ENCODE measurements around the gene NUP214. TPM values are rescaled to one million over a fixed set of nuclear protein-coding genes. Genes with fewer than 3 reads are reported as not detected.

NUP214 gene
- total and polyA plus RNA-seq, 7 experiments from 2014 or later: 18.2 to 116 (median 80.5) TPM

DNA sequence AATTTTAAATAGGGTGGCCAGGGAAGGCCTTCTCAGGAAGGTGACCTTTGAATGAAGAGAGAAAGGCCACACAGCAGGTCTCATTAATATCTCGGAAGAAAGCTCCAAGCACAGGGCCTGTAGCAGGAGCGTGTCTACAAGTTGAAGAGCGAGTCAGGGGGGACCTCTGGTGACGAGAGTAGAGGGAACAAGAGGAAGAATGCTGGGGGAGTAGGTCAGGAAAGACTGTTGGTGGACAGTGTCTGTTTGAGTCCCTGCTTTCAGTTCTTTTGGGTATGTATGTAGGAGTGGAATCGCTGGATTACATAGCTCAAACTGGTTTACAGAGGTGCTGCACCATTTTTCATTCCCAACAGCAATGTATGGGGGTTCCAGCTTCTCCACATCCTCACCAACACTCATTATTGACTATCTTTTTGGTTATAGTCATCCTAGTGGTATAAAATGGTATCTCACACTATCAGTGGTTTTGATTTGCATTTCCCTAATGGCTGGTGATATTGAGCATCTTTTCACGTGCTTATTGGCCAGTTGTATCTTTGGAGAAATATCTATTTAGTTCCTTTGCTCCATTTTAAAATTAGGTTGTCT, 55.8 kb downstream of the NUP214 start:
- H3K36me3 Mint-ChIP-seq: peaks cover 0 to 62% (median 24%) of the 10 kb centered on the region in 5 donors
- H3K4me3 Mint-ChIP-seq: no peak overlapping the region
- Histone ChIP-seq H3K4me1 (ENCODE audit: control insufficient read depth in 2 of 2, insufficient read depth in 2 of 2, low read length in 2 of 2) (peaks cover 0 to 5% of the 10 kb centered on the region in 2 donors), H3K27ac (ENCODE audit: low read depth, low read length) (no peak overlapping the region), H3K36me3 (ENCODE audit: control insufficient read depth in 2 of 3, insufficient read depth in 3 of 3, low read length in 3 of 3) (peaks cover 10 to 55% (median 11%) of the 10 kb centered on the region in 3 experiments), H3K27me3 (ENCODE audit: control insufficient read depth in 2 of 2, insufficient read depth in 2 of 2, low read length in 2 of 2) (no peaks in the 10 kb centered on the region), H3K9me3 (ENCODE audit: control insufficient read depth in 2 of 3, low read length in 3 of 3) (no peaks in the 10 kb centered on the region), H3K4me3 (ENCODE audit: low read length) (no peak overlapping the region)
- intact Hi-C loops (cut with micrococcal nuclease): no loop called here
- DNase-seq (peak in 1 of 9 donors; percentile 5), ATAC-seq (no peak)
- H3K9me3 Mint-ChIP-seq: no peaks in the 10 kb centered on the region
- POLR2A ChIA-PET: interaction anchor here (0.5 to 1.3 kb wide), 2 partner anchors 75 to 120 kb away, joined by 3 to 8 read pairs; no protein-coding TSS in a partner anchor
- H3K4me1 Mint-ChIP-seq: peaks cover 5 to 24% (median 13%) of the 10 kb centered on the region in 7 donors
- H3K27me3 Mint-ChIP-seq: no peaks in the 10 kb centered on the region
- CTCF ChIA-PET: interaction anchor here (0.7 to 7.4 kb wide), 3 partner anchors 12 to 161 kb away, joined by 3 to 147 read pairs (median 4); no protein-coding TSS in a partner anchor
- H3K27ac Mint-ChIP-seq: peak overlapping the region in 2 of 9 donors; percentile 28 to 51

DNA sequence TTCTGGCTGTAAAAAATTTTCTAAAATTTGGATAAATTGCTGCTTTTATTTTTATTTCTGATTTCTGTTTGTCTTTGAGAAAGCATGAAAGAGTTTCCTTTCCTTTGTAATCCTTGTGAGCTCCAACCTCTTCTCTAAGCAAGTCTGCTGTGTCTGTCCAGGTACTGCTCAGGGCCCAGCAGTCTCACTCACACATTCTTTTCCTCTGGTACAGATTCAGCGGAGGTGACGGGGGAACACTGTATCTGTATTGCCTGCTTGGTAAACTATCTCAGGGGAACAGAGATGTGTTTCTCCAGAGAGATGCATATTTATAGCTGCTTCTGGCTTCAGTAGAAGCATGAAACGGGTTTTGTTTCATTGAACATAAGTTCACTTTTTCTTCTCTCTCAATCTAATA, 60.5 kb downstream of the NUP214 start:
- H3K27ac Mint-ChIP-seq: peak overlapping the region in 1 of 9 donors; percentile 14
- ATAC-seq (no peak), DNase-seq (no peak)
- no peaks in the 10 kb centered on the region for H3K27me3 ChIP-seq (ENCODE audit: control insufficient read depth in 2 of 2, insufficient read depth in 2 of 2, low read length in 2 of 2)
- H3K4me1 ChIP-seq (ENCODE audit: control insufficient read depth in 2 of 2, insufficient read depth in 2 of 2, low read length in 2 of 2): no peaks in the 10 kb centered on the region
- H3K9me3 ChIP-seq (ENCODE audit: control insufficient read depth in 2 of 3, low read length in 3 of 3): no peaks in the 10 kb centered on the region
- intact Hi-C loops (cut with micrococcal nuclease): loop anchor here in 1 of 2 donors (5.0 kb wide), 1 partner anchor 36 kb away; no protein-coding TSS in a partner anchor
- CTCF ChIA-PET: no interaction called here
- no peak overlapping the region for H3K27ac ChIP-seq (ENCODE audit: low read depth, low read length)
- H3K36me3 ChIP-seq (ENCODE audit: control insufficient read depth in 2 of 3, insufficient read depth in 3 of 3, low read length in 3 of 3): peaks cover 0 to 48% (median 3%) of the 10 kb centered on the region in 3 experiments
- no peak overlapping the region for H3K4me3 Mint-ChIP-seq
- no peaks in the 10 kb centered on the region for H3K9me3 Mint-ChIP-seq
- peaks cover 3 to 12% (median 5%) of the 10 kb centered on the region in 7 donors for H3K4me1 Mint-ChIP-seq
- no peaks in the 10 kb centered on the region for H3K27me3 Mint-ChIP-seq
- H3K36me3 Mint-ChIP-seq: peaks cover 10 to 69% (median 43%) of the 10 kb centered on the region in 5 donors
- no peak overlapping the region for H3K4me3 ChIP-seq (ENCODE audit: low read length)
- POLR2A ChIA-PET: no interaction called here

DNA sequence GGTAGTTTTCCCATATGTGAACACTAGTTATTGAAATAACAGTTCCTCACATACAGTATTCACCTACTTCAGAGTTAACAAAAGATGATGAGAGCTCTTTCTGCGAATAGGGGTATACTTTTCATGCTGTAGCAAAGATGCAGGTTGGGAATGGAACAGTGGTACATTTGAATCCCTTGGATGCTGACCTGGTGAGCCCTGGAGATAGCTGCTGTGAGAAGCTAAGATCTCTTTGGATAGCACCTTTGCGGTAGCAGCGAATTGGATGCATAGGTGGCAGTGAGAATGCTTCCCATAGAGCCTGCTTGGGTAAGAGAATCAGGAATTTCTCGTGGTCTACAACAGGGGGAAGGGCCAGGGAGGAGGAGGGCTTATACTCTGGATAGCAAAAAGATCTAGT, 61.2 kb downstream of the NUP214 start:
- Histone ChIP-seq H3K36me3 (ENCODE audit: control insufficient read depth in 2 of 3, insufficient read depth in 3 of 3, low read length in 3 of 3) (peaks cover 0 to 49% (median 3%) of the 10 kb centered on the region in 3 experiments), H3K27ac (ENCODE audit: low read depth, low read length) (no peak overlapping the region), H3K9me3 (ENCODE audit: control insufficient read depth in 2 of 3, low read length in 3 of 3) (no peaks in the 10 kb centered on the region), H3K27me3 (ENCODE audit: control insufficient read depth in 2 of 2, insufficient read depth in 2 of 2, low read length in 2 of 2) (no peaks in the 10 kb centered on the region), H3K4me3 (ENCODE audit: low read length) (no peak overlapping the region), H3K4me1 (ENCODE audit: control insufficient read depth in 2 of 2, insufficient read depth in 2 of 2, low read length in 2 of 2) (no peaks in the 10 kb centered on the region)
- DNase-seq: no peak
- intact Hi-C loops (cut with micrococcal nuclease): loop anchor here in 1 of 2 donors (5.0 kb wide), 1 partner anchor 36 kb away; no protein-coding TSS in a partner anchor
- Mint-ChIP-seq H3K9me3 (no peaks in the 10 kb centered on the region), H3K36me3 (peaks cover 10 to 67% (median 46%) of the 10 kb centered on the region in 5 donors), H3K27me3 (no peaks in the 10 kb centered on the region), H3K4me1 (peaks cover 3 to 13% (median 6%) of the 10 kb centered on the region in 7 donors), H3K27ac (peak overlapping the region in 1 of 9 donors; percentile 14), H3K4me3 (no peak overlapping the region)
- ChIA-PET POLR2A (no interaction called here), CTCF (interaction anchor here (1.5 kb wide), 1 partner anchor 150 kb away, joined by 3 read pairs; no protein-coding TSS in a partner anchor)
- no peak for ATAC-seq

DNA sequence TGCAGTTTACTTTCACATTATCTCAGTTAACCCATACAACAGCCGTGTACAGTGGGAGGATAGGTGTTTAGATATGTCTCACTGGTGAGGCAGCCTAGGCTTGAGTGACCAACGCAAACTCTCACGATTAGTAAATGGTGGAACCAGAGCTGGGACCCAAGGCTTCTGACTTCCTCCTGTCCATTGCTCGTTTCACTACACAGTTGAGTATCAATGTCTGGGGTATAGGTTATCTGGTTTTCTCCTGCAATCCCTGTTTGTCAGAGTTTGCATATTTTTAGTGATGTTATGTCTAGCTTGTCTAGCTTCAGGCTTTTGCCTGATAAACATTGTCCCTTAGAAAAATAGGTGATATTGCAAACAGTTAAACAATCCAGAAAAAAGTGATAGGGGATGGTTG, 62.6 kb downstream of the NUP214 start:
- Histone ChIP-seq H3K4me1 (ENCODE audit: control insufficient read depth in 2 of 2, insufficient read depth in 2 of 2, low read length in 2 of 2) (no peaks in the 10 kb centered on the region), H3K4me3 (ENCODE audit: low read length) (no peak overlapping the region), H3K36me3 (ENCODE audit: control insufficient read depth in 2 of 3, insufficient read depth in 3 of 3, low read length in 3 of 3) (peaks cover 0 to 54% (median 3%) of the 10 kb centered on the region in 3 experiments), H3K9me3 (ENCODE audit: control insufficient read depth in 2 of 3, low read length in 3 of 3) (no peaks in the 10 kb centered on the region), H3K27me3 (ENCODE audit: control insufficient read depth in 2 of 2, insufficient read depth in 2 of 2, low read length in 2 of 2) (no peaks in the 10 kb centered on the region), H3K27ac (ENCODE audit: low read depth, low read length) (no peak overlapping the region)
- Mint-ChIP-seq H3K27me3 (no peaks in the 10 kb centered on the region), H3K36me3 (peaks cover 10 to 61% (median 45%) of the 10 kb centered on the region in 5 donors), H3K9me3 (no peaks in the 10 kb centered on the region), H3K4me3 (no peak overlapping the region), H3K4me1 (peaks cover 2 to 13% (median 5%) of the 10 kb centered on the region in 7 donors), H3K27ac (peak overlapping the region in 1 of 9 donors; percentile 48)
- ATAC-seq (no peak), DNase-seq (no peak)
- ChIA-PET CTCF (no interaction called here), POLR2A (no interaction called here)
- intact Hi-C loops (cut with micrococcal nuclease): loop anchor here in 1 of 2 donors (5.0 kb wide), 1 partner anchor 34 kb away; no protein-coding TSS in a partner anchor

DNA sequence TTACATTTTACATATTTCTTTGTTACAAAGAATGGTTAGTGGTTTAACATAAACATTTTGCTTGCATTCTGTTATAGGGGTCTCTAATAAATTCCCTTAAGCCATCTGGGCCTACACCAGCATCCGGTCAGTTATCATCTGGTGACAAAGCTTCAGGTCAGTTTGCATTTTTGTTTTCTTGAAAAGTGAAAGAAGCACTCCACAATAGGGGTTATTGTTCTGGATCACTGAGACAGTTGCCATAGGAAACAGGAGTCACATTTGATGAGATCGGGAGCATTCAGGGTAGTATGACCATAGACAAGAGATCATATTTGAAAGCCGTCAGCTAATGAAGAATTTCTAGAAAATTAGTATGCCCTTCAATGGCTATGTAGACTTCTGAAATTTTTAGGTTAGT, 63.6 kb downstream of the NUP214 start:
- POLR2A ChIA-PET: no interaction called here
- Histone ChIP-seq H3K4me1 (ENCODE audit: control insufficient read depth in 2 of 2, insufficient read depth in 2 of 2, low read length in 2 of 2) (no peaks in the 10 kb centered on the region), H3K27me3 (ENCODE audit: control insufficient read depth in 2 of 2, insufficient read depth in 2 of 2, low read length in 2 of 2) (no peaks in the 10 kb centered on the region), H3K4me3 (ENCODE audit: low read length) (no peak overlapping the region), H3K27ac (ENCODE audit: low read depth, low read length) (no peak overlapping the region), H3K36me3 (ENCODE audit: control insufficient read depth in 2 of 3, insufficient read depth in 3 of 3, low read length in 3 of 3) (peaks cover 0 to 58% (median 3%) of the 10 kb centered on the region in 3 experiments), H3K9me3 (ENCODE audit: control insufficient read depth in 2 of 3, low read length in 3 of 3) (no peaks in the 10 kb centered on the region)
- no peaks in the 10 kb centered on the region for H3K27me3 Mint-ChIP-seq
- H3K4me3 Mint-ChIP-seq: no peak overlapping the region
- intact Hi-C loops (cut with micrococcal nuclease): loop anchor here in 1 of 2 donors (5.0 kb wide), 1 partner anchor 33 kb away; no protein-coding TSS in a partner anchor
- no peaks in the 10 kb centered on the region for H3K9me3 Mint-ChIP-seq
- ATAC-seq (no peak), DNase-seq (no peak)
- H3K27ac Mint-ChIP-seq: no peak overlapping the region
- CTCF ChIA-PET: no interaction called here
- peaks cover 10 to 63% (median 48%) of the 10 kb centered on the region in 5 donors for H3K36me3 Mint-ChIP-seq
- H3K4me1 Mint-ChIP-seq: peaks cover 1 to 13% (median 5%) of the 10 kb centered on the region in 7 donors

DNA sequence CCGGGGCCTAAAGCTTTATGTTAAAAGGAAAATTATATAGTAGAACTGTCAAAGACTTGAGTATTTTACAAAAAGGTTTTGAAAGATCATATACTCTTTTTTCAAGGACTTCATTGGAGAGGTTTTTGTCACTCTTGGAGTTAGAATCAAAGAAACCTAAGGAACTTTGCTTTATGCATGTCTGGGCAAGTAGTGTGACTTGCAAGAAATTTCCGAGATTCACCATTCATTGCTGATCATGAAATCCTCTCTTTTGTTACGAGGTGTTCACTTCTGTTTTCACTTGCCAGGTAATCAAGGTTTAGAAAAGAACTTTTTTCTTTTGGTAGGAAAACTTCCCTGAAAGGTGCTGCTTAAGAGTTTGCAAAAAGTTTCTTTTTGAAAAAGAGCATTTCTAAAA, 64.8 kb downstream of the NUP214 start:
- ChIA-PET CTCF (interaction anchor here (0.9 kb wide), 1 partner anchor 146 kb away, joined by 4 read pairs; no protein-coding TSS in a partner anchor), POLR2A (interaction anchor here (0.5 kb wide), 1 partner anchor 183 kb away, joined by 3 read pairs; no protein-coding TSS in a partner anchor)
- peaks cover 0 to 59% (median 3%) of the 10 kb centered on the region in 3 experiments for H3K36me3 ChIP-seq (ENCODE audit: control insufficient read depth in 2 of 3, insufficient read depth in 3 of 3, low read length in 3 of 3)
- intact Hi-C loops (cut with micrococcal nuclease): loop anchor here in 1 of 2 donors (5.0 kb wide), 1 partner anchor 42 kb away; no protein-coding TSS in a partner anchor
- ATAC-seq (no peak), DNase-seq (no peak)
- H3K27ac Mint-ChIP-seq: no peak overlapping the region
- H3K27me3 ChIP-seq (ENCODE audit: control insufficient read depth in 2 of 2, insufficient read depth in 2 of 2, low read length in 2 of 2): no peaks in the 10 kb centered on the region
- no peaks in the 10 kb centered on the region for H3K9me3 Mint-ChIP-seq
- no peaks in the 10 kb centered on the region for H3K4me1 ChIP-seq (ENCODE audit: control insufficient read depth in 2 of 2, insufficient read depth in 2 of 2, low read length in 2 of 2)
- H3K27me3 Mint-ChIP-seq: no peaks in the 10 kb centered on the region
- H3K9me3 ChIP-seq (ENCODE audit: control insufficient read depth in 2 of 3, low read length in 3 of 3): no peaks in the 10 kb centered on the region
- peaks cover 14 to 63% (median 55%) of the 10 kb centered on the region in 5 donors for H3K36me3 Mint-ChIP-seq
- no peak overlapping the region for H3K4me3 Mint-ChIP-seq
- peaks cover 1 to 18% (median 5%) of the 10 kb centered on the region in 7 donors for H3K4me1 Mint-ChIP-seq
- no peak overlapping the region for H3K4me3 ChIP-seq (ENCODE audit: low read length)
- H3K27ac ChIP-seq (ENCODE audit: low read depth, low read length): no peak overlapping the region
